Measurements from ENCODE around the gene OR4K1.

The OR4K1 gene

GRCh38 chr14:19930617-19931016 is at the start of gene OR4K1:
Gene OR4K1 (plus strand): TSS chr14:19930917. CDS start chr14:19935667, 4,750 bp downstream.
- TF ChIP-seq, protein P1, sequence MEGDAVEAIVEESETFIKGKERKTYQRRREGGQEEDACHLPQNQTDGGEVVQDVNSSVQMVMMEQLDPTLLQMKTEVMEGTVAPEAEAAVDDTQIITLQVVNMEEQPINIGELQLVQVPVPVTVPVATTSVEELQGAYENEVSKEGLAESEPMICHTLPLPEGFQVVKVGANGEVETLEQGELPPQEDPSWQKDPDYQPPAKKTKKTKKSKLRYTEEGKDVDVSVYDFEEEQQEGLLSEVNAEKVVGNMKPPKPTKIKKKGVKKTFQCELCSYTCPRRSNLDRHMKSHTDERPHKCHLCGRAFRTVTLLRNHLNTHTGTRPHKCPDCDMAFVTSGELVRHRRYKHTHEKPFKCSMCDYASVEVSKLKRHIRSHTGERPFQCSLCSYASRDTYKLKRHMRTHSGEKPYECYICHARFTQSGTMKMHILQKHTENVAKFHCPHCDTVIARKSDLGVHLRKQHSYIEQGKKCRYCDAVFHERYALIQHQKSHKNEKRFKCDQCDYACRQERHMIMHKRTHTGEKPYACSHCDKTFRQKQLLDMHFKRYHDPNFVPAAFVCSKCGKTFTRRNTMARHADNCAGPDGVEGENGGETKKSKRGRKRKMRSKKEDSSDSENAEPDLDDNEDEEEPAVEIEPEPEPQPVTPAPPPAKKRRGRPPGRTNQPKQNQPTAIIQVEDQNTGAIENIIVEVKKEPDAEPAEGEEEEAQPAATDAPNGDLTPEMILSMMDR (IDR thresholded peaks at IDR 0.05; ENCODE audit: insufficient read depth, low read depth, low read length, missing control alignments), result no peak
- no peak for DNase-seq (ENCODE audit: low read depth)
- H3K4me3 ChIP-seq (ENCODE audit: low read depth, low read length), result no peak within 1 kb of the TSS

DNA sequence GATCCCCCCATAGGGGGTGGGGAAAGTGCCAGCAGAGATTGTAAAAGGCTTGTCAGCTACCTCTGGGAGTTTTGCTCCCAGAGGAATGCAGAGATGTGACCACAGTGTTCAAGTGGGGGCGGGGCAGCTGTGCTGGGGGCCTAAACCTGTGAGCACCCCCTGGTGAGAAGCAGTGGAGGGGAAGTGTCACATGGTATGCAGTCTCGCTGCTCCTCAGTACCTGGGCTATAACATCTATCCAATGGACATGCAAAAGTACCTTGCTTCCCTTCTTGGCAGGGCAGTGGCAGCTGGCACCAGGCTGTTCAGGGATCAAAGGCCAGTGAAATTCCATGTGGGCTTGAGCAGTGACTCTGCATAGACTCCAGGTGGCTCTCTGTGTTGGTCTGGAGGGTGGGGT is 35.4 kb upstream of the OR4K1 start:
- DNase-seq (ENCODE audit: low read depth), result no peak
- TF ChIP-seq, protein P1 (IDR thresholded peaks at IDR 0.05; ENCODE audit: insufficient read depth, low read depth, low read length, missing control alignments), result no peak

DNA sequence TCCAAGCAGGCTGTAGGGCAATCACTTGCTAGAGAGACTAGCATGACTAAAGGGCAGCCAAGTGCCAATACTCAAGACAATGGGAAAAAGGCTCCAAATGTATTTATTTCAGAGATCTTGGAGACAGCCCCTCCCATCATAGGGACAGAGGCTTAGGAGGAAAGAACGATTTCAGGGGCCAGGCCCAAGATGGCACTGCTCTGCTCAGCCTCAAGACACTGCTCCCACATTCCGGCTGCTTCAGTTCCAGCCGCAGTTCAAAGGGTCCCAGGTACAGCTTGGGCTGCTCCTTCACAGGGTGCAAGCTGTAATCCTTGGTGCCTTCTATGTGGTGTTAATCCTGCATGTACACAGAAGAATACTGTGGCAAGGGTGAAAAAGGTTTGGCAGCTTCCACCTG is 29.7 kb upstream of the OR4K1 start:
- H3K4me3 ChIP-seq (ENCODE audit: low read depth, low read length), result no peak overlapping the region
- TF ChIP-seq, protein P1 (IDR thresholded peaks at IDR 0.05; ENCODE audit: insufficient read depth, low read depth, low read length, missing control alignments), result no peak
- no peak for DNase-seq (ENCODE audit: low read depth)

More for the DNA sequence above, 35.4 kb upstream of the OR4K1 start:
- H3K4me3 ChIP-seq (ENCODE audit: low read depth, low read length), result no peak overlapping the region

DNA sequence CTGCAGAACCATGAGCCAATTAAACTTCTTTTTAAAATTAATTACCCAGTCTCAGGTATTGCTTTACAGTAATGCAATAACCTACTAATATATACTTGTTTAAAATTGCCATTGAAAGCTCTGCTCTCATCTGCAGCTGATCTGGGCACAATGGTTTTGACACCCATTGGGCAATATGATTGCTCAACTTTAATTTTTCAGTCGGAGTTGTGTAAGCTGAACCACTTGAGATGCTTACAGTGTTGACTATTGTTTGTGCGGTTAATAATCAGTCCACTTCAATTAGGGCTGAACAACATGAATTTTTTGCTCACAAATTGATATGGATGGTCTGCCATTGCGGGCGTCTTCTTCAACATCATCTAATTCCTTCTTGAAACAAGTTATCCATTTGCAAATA is 28.3 kb upstream of the OR4K1 start:
- no peak for DNase-seq (ENCODE audit: low read depth)
- no peak overlapping the region for H3K4me3 ChIP-seq (ENCODE audit: low read depth, low read length)
- TF ChIP-seq, protein P1 (IDR thresholded peaks at IDR 0.05; ENCODE audit: insufficient read depth, low read depth, low read length, missing control alignments), result no peak

- no peak overlapping the region for H3K4me3 ChIP-seq (ENCODE audit: low read depth, low read length)
- TF ChIP-seq, protein P1 (IDR thresholded peaks at IDR 0.05; ENCODE audit: insufficient read depth, low read depth, low read length, missing control alignments), result no peak
- no peak for DNase-seq (ENCODE audit: low read depth)
These were observed 24.1 kb upstream of the OR4K1 start for GRCh38 chr14:19906665-19907064.

DNA sequence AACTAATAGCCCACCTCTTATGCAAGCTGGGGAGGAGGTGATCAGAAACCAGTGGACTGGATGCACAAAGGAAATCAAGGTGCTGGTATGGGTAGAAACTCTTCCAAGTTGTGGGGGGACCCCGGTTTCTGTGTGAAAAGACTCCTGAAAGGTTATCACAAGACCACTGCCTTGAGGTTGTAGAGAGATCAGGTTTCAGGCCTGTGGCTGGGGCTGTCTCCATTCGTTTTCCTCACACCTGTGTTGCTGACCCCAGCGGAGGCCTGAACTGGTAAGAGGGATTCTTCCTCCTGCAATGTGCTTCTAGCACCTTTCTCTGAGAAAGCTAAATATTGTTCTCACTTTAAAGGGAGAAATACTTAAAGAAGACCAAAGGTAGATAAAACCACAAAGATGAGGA is 19.6 kb upstream of the OR4K1 start:
- H3K4me3 ChIP-seq (ENCODE audit: low read depth, low read length), result no peak overlapping the region
- DNase-seq (ENCODE audit: low read depth), result no peak
- TF ChIP-seq, protein P1 (IDR thresholded peaks at IDR 0.05; ENCODE audit: insufficient read depth, low read depth, low read length, missing control alignments), result no peak

GRCh38 chr14:19917243-19917642 is 13.5 kb upstream of the OR4K1 start:
- no peak for DNase-seq (ENCODE audit: low read depth)
- TF ChIP-seq, protein P1 (IDR thresholded peaks at IDR 0.05; ENCODE audit: insufficient read depth, low read depth, low read length, missing control alignments), result no peak
- H3K4me3 ChIP-seq (ENCODE audit: low read depth, low read length), result no peak overlapping the region

All from GM12865 (cell line).